Muscle layer of duodenum (tissue), 2 donors: ENCODE results near the gene KRTAP10-6.
"Not testable (repeated sequence)": the region's sequence is repeated elsewhere in the genome, so short reads cannot be mapped to it uniquely, and the experiment has no call there.

ENCODE experiments used
- H3K27ac ChIP-seq: one replicate; pipeline ENCODE4 v1.7.0; 2013; ENCODE audit warnings: mild to moderate bottlenecking, low read length
- H3K27me3 ChIP-seq: one replicate; pipeline ENCODE4 v1.7.0; 2013; ENCODE audit warnings: low read depth, mild to moderate bottlenecking, control low read depth, low read length
- H3K36me3 ChIP-seq, 2 donors: one replicate each; pipeline ENCODE4 v1.7.0; 2013; ENCODE audit warnings: low read length in 2 of 2, control low read depth in 1 of 2, mild to moderate bottlenecking in 1 of 2; ENCODE audit not compliant: insufficient read depth in 2 of 2, control insufficient read depth in 1 of 2
- H3K4me1 ChIP-seq, 2 donors: one replicate each; pipeline ENCODE4 v1.7.0; 2013; ENCODE audit warnings: low read length in 2 of 2, mild to moderate bottlenecking in 2 of 2, control low read depth in 1 of 2, moderate library complexity in 1 of 2; ENCODE audit not compliant: insufficient read depth in 2 of 2, control insufficient read depth in 1 of 2
- H3K4me3 ChIP-seq, 2 donors: one replicate each; pipeline ENCODE4 v1.7.0; 2013; ENCODE audit warnings: low read length in 2 of 2, low read depth in 1 of 2, mild to moderate bottlenecking in 1 of 2
- H3K9me3 ChIP-seq, 2 donors: one replicate each; pipeline ENCODE4 v1.7.0; 2013; ENCODE audit warnings: low read length in 2 of 2, control low read depth in 1 of 2, mild to moderate bottlenecking in 1 of 2; ENCODE audit not compliant: control insufficient read depth in 1 of 2
- donor health status: healthy.

The KRTAP10-6 gene

DNA sequence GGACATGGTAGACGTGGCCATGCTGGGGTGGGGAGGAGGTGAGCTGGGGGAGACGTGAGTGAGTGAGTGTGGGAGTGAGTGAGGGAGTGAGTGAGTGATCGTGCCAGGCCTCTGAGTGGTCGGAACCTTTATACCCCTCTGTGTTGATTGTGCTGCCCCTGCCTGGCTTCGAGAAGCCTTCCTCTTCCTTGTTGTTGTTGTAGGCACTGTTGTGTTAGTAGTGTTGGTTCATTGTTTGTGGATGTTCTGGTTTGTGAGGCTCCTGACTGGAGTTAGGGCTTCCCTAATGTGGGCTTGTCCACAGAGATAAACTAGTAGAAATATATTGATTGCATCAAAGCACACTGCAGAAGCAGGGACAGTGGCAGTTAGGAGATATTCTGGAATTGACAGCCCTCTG is 33.6 kb downstream of the KRTAP10-6 start, which contains the start of gene KRTAP10-3:
Gene KRTAP10-3, minus strand, starts transcription at position 101 of the 400 bp plus-strand sequence. Its CDS starts 80 bp downstream, at position 21.
- peaks cover 0 to 8% of the 10 kb centered on the region in 2 donors for H3K9me3 ChIP-seq
- H3K27me3 ChIP-seq: no peaks in the 10 kb centered on the region
- no peaks in the 10 kb centered on the region for H3K36me3 ChIP-seq
- no peak within 1 kb of the TSS for H3K27ac ChIP-seq
- H3K4me3 ChIP-seq: no peak within 1 kb of the TSS
- no peaks in the 10 kb centered on the region for H3K4me1 ChIP-seq

DNA sequence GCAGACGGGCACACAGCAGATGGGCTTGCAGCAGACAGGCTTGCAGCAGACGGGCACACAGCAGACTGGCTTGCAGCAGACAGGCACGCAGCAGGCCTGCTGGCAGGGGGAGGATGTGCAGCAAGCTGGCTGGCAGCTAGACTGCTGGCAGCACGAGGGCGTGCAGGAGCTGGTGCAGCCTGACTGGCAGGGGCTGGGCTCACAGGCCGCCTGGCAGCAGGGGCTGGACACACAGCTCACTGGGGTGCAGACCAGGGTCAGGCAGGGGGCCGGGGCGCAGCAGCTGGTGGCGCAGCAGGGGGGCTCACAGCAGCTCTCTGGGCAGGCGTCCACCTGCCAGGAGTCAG is 34.0 kb downstream of the KRTAP10-6 start:
- not testable (repeated sequence) for H3K4me3 ChIP-seq, H3K27ac ChIP-seq, H3K4me1 ChIP-seq, H3K27me3 ChIP-seq, H3K9me3 ChIP-seq, H3K36me3 ChIP-seq

DNA sequence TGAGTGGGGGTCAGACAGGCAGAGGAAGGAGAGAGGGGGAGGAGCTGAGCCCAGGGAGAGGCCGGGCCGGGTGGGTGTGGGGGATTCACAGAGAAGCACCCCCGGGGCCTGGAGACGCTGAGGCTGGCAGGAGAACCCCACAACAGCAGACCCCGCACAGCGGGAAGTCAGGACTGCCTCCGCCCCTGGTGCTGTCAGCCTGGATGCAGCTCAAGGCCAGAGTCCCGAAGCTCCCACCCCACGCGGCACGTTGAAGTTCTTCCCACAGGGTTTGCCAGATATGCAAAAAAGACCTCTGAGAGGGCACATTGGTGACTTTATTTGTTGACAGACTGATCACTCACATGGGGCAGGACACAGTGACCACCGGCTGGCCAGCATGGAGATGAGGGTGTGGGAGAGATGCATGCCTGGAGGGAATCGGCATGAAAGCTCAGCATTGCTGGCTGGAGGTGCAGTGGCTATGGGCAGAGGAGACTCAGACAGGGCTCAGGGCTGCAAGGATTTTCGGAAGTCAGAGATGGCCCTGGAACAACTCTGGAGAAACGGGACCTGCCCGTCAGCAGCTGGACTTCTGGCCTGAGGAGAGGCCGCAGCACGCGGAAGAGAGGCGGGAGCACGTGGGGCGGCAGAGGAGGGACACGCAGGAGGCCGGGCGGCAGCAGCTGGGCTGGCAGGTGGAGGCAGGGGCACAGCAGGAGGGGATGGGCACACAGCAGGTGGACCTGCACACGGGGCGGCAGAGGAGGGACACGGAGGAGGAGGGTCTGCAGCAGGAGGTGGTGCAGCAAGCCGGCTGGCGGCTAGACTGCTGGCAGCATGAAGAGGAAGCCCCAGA is 34.6 kb downstream of the KRTAP10-6 start:
- Histone ChIP-seq H3K27ac (no peak overlapping the region), H3K9me3 (peaks cover 0 to 7% of the 10 kb centered on the region in 2 donors), H3K4me1 (no peaks in the 10 kb centered on the region), H3K36me3 (no peaks in the 10 kb centered on the region), H3K27me3 (no peaks in the 10 kb centered on the region), H3K4me3 (no peak overlapping the region)

DNA sequence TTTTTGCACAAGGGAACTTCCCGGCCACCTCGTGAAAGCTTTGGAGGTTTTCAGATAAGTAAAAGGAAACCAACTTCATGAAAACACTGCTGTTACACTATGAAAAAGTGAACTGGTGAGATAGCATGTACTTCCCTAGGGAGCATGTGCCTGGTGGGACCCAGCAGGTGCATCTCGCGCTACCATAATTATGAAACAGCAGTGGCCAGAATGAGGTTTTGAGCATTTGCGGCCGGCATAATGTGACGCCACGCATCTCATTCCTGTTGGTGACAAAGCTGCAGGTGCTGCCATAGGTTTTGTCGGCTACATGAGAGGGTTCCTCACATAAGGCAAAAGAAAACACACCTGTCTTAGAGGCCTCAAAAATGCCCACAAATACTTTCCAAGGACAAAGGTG is 35.4 kb downstream of the KRTAP10-6 start:
- H3K36me3 ChIP-seq: no peaks in the 10 kb centered on the region
- H3K27me3 ChIP-seq: no peaks in the 10 kb centered on the region
- H3K4me1 ChIP-seq: no peaks in the 10 kb centered on the region
- no peak overlapping the region for H3K4me3 ChIP-seq
- H3K27ac ChIP-seq: no peak overlapping the region
- peaks cover 0 to 4% of the 10 kb centered on the region in 2 donors for H3K9me3 ChIP-seq

DNA sequence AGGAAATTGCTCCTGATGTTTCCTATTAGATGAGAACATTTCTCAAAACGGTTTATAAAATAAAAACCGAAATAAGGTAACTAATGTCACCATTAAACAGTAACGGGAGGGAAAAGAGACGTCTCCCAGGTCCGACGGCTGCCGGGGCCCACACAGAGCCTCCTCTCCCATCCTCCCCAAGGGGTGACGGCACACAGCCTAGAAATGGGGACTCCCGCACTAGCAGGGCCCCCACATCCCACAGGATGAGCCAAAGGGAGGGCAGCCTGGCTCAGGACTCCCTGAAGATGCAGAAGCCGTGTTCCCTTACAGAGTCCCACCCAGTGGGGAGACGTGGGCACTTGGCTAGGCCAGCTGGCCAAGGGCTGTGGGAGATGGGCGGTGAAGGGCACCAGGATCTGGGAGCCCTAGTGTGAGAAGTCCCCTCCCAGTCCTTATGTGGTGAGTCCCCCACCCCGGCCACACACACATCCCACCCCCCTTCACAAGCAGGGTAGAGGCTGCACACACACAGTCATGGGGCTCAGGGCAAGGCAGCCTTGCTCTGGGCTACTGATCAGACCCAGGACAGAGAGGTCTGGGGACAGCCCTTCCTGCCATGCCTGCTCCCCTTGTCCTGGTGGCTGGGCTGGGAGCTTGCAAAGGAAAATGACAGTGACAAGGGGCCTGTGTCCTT is 37.0 kb downstream of the KRTAP10-6 start:
- Histone ChIP-seq H3K4me1 (no peaks in the 10 kb centered on the region), H3K27me3 (no peaks in the 10 kb centered on the region), H3K27ac (no peak overlapping the region), H3K36me3 (no peaks in the 10 kb centered on the region), H3K9me3 (peaks cover 0 to 4% of the 10 kb centered on the region in 2 donors), H3K4me3 (no peak overlapping the region)

DNA sequence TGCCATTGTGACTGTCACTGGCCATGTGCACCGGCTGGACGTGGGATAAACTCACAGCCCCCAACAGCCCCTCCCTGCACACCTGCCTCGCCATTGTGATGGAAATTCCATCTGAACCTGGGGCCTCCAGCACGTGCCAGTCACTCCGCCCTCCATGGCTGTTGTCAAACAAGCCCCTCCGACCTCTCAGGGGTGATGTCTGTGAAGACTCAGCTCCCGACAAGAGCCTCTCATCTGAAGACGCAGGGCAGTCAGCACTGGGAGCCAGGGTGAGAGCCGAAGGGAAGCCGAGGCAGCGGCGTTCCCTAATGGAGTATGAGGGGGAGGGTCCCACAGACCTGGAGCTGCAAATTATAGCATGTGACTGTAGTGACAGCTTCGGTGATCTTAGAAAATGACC is 39.6 kb downstream of the KRTAP10-6 start:
- H3K36me3 ChIP-seq: no peaks in the 10 kb centered on the region
- H3K27me3 ChIP-seq: no peaks in the 10 kb centered on the region
- H3K27ac ChIP-seq: no peak overlapping the region
- H3K4me3 ChIP-seq: no peak overlapping the region
- peaks cover 4 to 7% of the 10 kb centered on the region in 2 donors for H3K4me1 ChIP-seq
- peaks cover 0 to 4% of the 10 kb centered on the region in 2 donors for H3K9me3 ChIP-seq

DNA sequence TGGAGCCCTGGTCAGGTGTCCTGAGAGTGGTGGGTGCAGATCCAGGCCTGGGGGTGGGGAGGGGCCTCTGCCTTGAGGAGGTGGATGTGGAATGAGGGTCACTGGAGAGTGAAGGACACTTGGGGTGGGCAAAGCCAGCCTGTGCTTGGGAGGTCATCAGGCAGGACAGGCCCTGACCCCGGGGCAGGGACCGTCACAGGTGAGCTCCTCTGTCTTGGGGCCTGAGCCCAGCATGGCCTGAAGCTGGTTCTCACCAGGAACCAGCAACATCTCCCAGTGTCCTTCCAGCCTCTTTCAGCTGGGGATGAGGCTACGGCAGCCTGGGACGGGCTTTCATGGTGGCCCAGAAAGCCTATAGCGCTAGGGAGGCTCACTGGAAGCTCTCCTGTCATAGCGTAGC is 40.2 kb downstream of the KRTAP10-6 start:
- Histone ChIP-seq H3K9me3 (peaks cover 0 to 4% of the 10 kb centered on the region in 2 donors), H3K4me1 (peaks cover 4 to 7% of the 10 kb centered on the region in 2 donors), H3K36me3 (no peaks in the 10 kb centered on the region), H3K27ac (no peak overlapping the region), H3K27me3 (no peaks in the 10 kb centered on the region), H3K4me3 (no peak overlapping the region)

DNA sequence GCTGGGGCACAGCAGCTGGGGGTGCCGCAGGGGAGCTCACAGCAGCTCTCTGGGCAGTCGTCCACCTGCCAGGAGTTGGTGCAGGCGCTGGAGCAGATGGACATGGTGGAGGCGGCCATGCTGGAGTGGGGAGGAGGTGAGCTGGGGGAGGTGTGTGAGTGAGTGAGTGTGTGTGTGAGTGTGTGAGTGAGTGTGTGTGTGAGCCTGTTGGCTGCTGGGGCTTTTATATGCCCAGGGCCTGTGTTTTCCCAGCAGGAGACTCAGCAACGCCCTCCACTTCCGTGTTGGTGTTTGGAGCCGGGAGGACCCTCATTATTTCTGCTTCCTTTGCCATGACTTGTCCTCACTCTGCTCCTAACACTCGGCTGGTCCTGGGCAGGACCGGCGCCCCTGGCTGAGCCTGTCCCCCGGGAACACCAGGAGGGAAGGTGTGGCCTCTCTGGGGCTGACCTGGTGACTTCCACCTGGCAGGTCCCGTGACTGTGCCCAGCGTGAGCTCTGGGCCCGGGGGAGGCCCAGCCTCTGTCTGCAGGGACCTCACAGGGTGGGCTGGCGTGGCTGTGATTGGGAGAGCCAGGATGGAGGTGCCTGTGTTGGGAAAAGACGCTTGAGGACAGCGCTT is 40.9 kb downstream of the KRTAP10-6 start, which contains the start of gene KRTAP10-2:
Gene KRTAP10-2, minus strand, starts transcription at position 166 of the 622 bp plus-strand sequence. Its CDS starts 47 bp downstream, at position 119.
- H3K4me1 ChIP-seq: peaks cover 4 to 7% of the 10 kb centered on the region in 2 donors
- peaks cover 3 to 9% of the 10 kb centered on the region in 2 donors for H3K9me3 ChIP-seq
- no peaks in the 10 kb centered on the region for H3K27me3 ChIP-seq
- H3K27ac ChIP-seq: no peak within 1 kb of the TSS
- H3K4me3 ChIP-seq: no peak within 1 kb of the TSS
- no peaks in the 10 kb centered on the region for H3K36me3 ChIP-seq

DNA sequence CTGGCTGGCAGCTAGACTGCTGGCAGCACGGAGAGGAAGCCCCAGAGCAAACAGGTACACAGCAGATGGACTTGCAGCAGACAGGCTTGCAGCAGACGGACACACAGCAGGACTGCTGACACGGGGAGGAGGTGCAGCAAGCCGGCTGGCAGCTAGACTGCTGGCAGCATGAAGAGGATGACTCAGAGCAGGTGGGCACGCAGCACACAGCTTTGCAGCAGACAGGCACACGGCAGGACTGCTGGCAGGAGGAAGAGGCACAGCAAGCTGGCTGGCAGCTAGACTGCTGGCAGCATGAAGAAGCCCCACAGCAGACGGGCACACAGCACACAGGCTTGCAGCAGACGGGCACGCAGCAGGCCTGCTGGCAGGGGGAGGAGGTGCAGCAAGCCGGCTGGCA is 41.5 kb downstream of the KRTAP10-6 start:
- no peaks in the 10 kb centered on the region for H3K27me3 ChIP-seq
- no peaks in the 10 kb centered on the region for H3K36me3 ChIP-seq
- no peak overlapping the region for H3K4me3 ChIP-seq
- H3K27ac ChIP-seq: no peak overlapping the region
- H3K9me3 ChIP-seq: peaks cover 3 to 9% of the 10 kb centered on the region in 2 donors
- H3K4me1 ChIP-seq: peaks cover 4 to 7% of the 10 kb centered on the region in 2 donors

DNA sequence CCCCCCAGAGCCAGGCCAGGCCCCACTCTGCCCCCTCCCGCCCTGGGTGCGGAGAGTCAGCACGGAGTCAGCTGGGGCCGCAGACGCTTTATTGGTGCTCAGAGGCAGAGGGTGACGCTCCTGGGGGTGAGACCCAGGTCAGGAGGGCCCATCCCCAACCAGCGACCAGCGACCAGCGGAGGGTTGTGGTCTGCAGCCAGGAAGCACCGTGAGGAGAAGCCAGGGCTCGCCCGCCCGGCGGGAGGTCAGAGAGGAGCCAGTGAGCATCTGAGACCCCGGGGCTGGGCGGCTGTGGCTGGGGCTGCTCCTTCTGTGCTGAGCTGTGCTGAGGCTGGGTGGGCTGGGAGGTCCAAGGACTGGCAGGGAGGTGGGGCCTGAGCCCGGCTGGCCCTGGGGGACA is 42.0 kb downstream of the KRTAP10-6 start:
- not testable (repeated sequence) for H3K27me3 ChIP-seq, H3K4me3 ChIP-seq, H3K9me3 ChIP-seq, H3K27ac ChIP-seq, H3K36me3 ChIP-seq, H3K4me1 ChIP-seq

DNA sequence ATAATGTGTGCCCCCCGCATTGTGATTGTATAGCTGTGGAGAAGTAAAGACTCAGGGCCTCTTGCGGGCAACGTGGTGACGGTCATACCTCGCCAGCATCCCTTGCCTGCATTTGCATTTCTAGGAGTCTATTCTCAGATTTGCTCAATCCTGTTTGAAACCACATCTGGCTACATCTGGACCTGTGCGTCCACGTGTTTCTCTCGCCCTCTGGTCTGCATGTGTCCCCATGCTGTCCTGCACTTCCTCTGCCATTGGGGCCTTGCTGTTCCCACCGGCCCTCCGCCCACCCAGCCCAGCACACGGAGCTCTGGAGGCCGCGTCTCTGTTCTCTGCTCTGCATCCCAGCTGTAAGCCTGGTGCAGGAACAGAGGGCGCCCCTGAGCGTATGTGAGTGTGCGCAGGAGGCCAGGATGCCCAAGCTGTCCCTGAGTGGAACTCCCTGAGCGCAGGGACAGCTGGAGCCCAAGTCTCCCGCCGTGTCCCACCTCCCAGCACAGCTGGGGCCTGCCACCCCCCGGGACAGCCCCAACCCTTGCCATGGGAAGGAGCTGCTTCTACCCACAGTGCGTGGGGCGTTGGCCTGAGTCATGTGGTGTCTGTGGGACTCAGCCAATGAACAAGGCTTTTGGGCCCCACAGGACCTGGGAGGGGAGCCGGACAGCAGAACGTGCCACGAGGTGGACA is 42.6 kb downstream of the KRTAP10-6 start:
- Histone ChIP-seq H3K4me1 (peaks cover 4 to 7% of the 10 kb centered on the region in 2 donors), H3K36me3 (no peaks in the 10 kb centered on the region), H3K27ac (no peak overlapping the region), H3K4me3 (no peak overlapping the region), H3K9me3 (peaks cover 3 to 9% of the 10 kb centered on the region in 2 donors), H3K27me3 (no peaks in the 10 kb centered on the region)
